LHCN-M2 (cell line): ENCODE results near the gene LIN7B. TPM values are rescaled to one million over a fixed set of nuclear protein-coding genes. Genes with fewer than 3 reads are reported as not detected.
"Not testable (repeated sequence)": the region's sequence is repeated elsewhere in the genome, so short reads cannot be mapped to it uniquely, and the experiment has no call there.

ENCODE experiments used
- DNase-seq: peaks from one replicate; pipeline ENCODE4 v3.0.0-alpha.2; 2012; ENCODE audit warnings: low read depth
- total RNA-seq: library from RNA; depleted of rRNA; stranded (reverse); fragments of >200 nt; gene quantifications from 2 replicates; pipeline ENCODE4 v1.2.3, GENCODE V29; 2014

LIN7B gene
- total RNA-seq, 1 experiment from 2014 or later: 14.8 TPM

- peak; percentile 84 for DNase-seq
Observed at GRCh38 chr19:49142866-49143335, 28.7 kb downstream of the LIN7B start.

GRCh38 chr19:49145573-49146407, 31.6 kb downstream of the LIN7B start:
- DNase-seq: peak; percentile 78

- DNase-seq: not testable (repeated sequence)
Observed at GRCh38 chr19:49146408-49146770, 32.2 kb downstream of the LIN7B start.

DNA sequence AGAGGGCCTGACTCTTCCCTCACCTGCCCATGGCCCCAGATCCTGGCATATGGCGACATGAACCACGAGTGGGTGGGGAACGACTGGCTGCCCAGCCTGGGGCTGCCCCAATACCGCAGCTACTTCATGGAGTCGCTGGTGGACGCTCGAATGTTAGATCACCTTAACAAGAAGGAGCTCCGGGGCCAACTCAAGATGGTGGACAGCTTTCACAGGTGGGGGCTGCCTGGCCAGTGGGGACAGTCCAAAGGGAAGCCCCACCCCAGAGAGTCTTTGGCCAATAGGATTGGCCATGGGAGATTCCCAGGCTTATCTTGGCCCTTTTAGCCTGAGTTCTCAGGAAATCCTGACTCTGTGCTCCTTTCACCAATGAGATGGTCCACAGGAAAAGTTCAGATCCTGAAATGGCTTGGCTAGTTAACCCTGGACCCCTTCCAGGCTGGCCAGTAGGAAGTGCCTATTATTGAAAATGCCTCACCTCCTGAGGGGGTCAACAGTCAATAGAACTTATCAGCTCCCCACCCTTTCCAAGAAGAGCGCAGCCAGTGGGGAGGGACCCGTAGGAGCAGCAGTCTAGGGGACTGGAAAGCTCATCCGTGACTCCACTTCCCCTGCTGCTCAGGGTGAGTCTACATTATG, 34.0 kb downstream of the LIN7B start:
- no peak for DNase-seq

DNA sequence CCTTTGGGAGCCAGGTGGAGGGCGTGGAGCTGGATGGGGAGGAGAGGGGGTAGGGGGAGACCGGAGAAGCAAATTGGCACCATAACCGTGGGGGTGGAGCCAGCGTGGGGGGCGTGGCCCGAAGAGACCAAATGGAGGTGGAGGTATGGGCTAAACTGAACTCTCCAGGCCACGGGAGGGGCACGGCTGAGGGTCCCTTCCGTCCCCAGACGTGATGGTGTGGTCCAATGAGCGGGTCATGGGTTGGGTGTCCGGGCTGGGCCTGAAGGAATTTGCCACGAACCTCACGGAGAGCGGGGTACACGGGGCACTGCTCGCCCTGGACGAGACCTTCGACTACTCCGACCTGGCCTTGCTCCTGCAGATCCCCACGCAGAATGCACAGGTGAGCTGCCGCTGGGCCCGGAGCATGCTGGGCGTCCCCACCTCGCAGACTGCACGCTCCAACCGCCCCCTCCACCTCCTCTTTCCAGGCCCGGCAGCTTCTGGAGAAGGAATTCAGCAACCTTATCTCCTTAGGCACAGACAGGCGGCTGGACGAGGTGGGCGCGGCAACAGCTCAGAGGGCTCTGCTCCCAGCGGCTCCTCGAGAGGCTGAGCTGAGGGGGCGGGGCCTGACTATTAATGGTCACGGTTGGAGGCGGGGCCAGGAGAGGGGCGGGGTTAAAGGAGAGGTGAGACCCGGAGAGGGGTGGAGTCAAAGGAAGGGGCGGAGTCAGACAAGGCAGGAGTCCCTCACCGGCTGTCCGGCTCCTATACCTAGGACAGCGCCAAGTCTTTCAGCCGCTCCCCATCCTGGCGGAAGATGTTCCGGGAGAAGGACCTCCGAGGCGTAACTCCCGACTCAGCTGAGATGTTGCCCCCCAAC, 34.8 kb downstream of the LIN7B start:
- peak; percentile 90 for DNase-seq

GRCh38 chr19:49149652-49150105, 35.5 kb downstream of the LIN7B start:
- peak; percentile 90 for DNase-seq

GRCh38 chr19:49150106-49150943, 36.2 kb downstream of the LIN7B start:
- peak; percentile 79 for DNase-seq

DNA sequence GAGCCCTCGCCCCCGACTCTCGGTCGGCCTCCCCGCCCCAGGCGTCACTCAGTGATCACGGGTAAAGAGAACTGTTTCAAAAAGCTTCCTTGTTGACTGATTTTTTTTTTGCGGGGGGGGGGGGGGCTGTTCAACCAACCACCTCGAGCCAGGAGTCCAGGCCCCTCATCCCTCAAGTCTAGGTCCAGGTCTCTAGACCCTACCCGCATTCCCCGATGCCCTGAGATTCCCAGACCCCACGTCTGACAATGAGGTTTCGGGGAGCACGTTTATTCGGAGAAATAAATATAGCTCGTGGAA, 36.7 kb downstream of the LIN7B start:
- DNase-seq: no peak

DNA sequence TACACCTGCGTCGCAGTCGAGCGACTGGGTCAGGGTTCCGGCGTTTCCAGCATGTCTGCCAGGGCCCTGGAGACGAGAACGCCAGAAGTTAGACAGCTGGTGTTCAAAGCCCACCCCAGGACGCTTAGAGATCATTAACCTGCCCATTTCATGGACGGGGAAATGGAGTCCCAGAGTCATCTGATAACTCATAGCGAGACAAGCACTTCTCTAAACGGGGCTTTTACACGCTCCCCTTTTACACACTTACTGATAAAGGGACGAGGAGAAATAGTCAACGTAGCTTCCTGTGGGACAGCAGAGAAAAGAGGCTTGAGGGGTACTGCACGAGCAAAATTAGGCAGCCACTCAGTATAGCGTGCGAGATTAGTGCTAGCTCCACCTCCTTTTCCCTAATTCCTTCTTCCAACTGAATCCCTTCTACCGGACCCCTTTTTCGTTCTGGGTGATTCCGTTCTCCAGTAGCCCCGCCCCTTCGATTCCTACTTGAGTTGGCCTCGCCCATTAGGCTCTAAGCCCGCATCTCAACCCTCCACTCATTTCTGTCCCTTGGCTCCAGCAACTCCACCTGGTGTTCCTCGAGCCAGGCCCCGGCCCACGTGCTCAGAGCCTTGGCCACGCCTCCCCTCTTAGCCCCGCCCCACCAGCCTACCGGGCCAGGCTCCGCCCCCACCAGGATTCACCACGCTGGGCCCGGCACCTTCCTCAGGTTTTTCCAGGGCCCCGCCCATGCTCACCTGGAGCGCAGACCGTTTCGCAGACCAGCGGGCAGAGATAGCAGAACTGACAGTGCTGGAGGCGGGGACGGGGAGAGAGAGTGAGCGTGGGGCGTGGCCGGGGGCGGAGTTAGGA, 37.3 kb downstream of the LIN7B start:
- DNase-seq: peak; percentile 34

DNA sequence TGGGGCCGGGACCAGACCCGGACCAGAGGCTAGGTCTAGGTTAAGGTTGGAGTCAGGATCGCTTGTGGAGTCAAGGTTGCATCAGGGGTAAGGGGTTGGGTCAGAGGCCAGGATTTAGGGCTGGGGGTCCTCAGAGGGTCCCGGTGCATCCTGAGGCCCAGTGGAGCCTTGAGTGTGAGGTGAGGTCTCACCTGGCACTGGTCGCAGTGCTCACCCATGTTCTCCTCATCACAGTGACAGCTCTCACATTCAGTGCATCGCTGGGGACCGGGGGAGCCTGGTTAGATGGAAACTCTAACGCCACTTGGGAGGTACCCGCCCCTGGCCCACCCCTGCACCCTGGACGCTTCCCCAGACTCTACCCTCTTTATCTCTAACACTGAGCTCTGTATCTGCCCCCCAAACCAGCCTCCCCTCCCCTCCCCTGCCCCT, 38.0 kb downstream of the LIN7B start:
- no peak for DNase-seq

DNA sequence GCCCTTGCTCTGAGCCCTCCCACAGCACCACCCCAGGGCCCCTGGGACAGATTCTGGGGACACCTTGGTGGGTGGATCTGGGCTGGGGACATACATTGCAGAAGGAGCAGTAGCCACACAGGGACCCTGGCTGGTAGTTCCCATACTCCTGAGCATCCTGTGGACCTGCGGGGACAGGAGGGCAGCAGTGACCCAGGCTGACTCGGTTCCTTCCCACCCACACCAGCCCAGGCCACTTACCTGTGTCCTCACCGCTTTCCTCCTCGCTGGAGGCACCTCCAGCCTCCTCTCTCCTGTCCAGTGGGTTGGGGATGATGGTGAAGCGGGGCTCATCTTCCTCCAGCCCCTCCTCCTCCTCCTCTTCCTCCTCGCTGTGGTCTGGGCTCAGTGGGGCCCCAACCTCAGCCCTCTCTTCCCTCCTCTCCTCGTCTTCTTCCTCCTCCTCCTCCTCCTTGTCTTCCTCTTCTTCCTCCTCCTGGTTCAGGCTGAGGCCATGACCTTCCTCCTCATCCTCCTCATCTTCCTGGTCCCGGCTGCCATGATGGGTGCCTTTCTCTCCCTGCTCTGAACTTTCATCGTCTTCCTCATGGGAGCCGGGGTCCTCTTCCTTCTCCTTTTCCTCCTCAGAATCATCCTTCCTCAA, 39.1 kb downstream of the LIN7B start:
- no peak for DNase-seq

DNA sequence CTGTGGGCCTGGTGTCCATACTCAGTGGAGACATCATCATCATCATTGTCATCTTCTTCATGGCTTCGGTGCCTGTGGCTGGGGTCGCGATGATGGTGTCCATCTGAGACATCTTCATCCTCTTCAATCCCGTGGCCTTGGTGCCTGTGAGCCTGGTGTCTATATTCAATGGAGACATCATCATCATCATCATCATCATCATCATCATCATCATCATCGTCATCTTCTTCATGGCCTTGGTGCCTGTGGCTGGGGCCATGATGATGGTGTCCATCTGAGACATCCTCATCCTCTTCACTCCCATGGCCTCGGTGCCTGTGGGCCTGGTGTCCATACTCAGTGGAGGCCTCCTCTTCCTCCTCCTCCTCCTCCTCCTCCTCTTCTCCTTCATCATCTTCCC, 40.1 kb downstream of the LIN7B start:
- no peak for DNase-seq

GRCh38 chr19:49155005-49155819, 41.0 kb downstream of the LIN7B start, which contains the start of gene HRC:
HRC (minus strand) TSS chr19:49155396; CDS start chr19:49155237, 159 bp downstream.
- DNase-seq: no peak

DNA sequence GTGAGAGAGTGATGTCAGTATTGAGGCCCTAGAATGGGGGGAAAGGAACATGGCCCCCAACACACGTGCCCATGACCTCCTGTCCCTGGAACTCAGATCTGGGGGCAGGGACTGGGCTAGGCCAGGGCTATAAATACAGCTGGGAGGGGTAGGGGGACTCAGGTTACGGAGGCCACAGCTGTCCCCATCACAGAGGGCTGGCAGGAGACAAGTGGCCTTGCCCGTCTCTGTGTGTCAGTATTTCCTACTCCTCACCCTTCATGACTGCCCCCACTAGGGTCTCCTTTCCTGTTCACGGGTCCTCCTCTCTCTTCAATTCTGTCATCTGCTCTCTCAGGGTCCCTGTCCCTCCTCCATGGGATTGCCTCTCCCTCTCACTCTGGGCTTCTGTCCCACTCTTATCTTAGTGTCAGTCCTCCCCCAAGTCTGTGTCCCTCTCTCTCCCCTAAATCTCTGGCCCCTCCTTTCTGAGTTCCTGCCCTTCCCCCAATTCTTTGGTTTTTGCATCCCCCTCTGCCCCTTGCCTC, 41.7 kb downstream of the LIN7B start:
- DNase-seq: no peak

- DNase-seq: peak; percentile 76
Observed at GRCh38 chr19:49157445-49158224, 43.5 kb downstream of the LIN7B start, which contains the start of gene TRPM4. TRPM4 (plus strand) TSS chr19:49157792; CDS start chr19:49157867, 75 bp downstream.

DNA sequence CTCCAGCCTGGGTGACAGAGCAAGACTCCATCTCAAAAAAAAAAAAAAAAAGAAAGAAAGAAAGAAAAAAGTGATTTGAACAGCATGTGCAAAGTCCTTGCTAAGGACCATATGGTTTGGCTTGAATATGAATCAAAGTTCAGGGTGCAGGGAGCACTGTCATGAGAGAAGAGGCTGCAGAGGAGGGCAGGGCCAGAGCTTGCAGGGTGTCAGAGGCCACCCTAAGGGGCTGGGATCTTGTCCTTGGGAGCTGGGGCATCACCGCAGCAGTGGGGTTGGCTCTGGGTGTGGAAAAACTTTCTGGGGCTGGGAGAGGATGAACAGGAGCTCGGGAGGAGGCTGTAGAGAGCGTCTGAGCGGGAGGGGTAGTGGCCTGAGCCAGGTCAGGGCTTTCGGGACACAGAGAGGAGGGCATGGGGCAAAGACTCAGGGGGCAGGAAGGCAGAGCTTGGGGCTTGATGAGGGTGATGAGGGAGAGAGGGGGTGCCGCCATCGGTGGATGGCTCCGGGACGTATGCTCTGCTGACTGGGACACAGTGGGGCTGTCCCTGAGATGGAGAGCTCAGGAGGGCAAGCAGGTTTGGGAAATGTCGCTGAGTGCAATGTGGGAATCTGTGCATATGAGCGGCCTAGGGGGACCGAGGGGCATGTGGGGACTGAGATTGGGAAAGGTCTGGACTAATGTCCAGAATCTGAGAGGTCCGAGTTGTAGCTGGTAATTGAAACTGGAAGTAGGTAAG, 46.5 kb downstream of the LIN7B start:
- DNase-seq: no peak

DNA sequence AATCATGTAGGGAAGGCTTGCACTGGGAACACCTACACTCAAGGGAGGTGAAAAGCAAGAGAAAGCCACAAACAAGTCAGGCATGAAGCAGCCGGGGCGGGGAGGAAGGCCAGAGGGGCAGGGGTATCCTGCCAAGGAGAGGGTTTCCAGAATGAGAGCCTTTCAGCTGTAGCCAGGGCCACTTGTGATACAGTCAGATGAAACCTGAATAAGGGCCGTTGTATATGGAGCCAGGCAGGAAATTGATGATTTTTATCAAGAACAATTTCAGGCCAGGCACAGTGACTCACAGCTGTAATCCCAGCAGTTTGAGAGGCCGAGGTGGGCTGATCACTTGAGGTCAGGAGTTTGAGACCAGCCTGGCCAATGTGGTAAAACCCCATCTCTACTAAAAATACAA, 47.8 kb downstream of the LIN7B start:
- no peak for DNase-seq
